HUES6 (cell line): Measurements from ENCODE around the gene KIAA0930.

ENCODE experiments used
- H3K27ac ChIP-seq: 2 replicates; pipeline ENCODE4 v1.7.0; 2013; ENCODE audit warnings: low read depth, mild to moderate bottlenecking, low read length, inconsistent platforms
- H3K27me3 ChIP-seq: 2 replicates; pipeline ENCODE4 v1.6.1; 2013; ENCODE audit warnings: low read length; ENCODE audit not compliant: control insufficient read depth, insufficient read depth
- H3K36me3 ChIP-seq: 2 replicates; pipeline ENCODE4 v1.6.1; 2013; ENCODE audit warnings: low read length; ENCODE audit not compliant: control insufficient read depth, insufficient read depth
- H3K4me1 ChIP-seq: 2 replicates; pipeline ENCODE4 v1.6.1; 2013; ENCODE audit warnings: low read length; ENCODE audit not compliant: control insufficient read depth, insufficient read depth
- H3K4me3 ChIP-seq: 2 replicates; pipeline ENCODE4 v1.5.1; 2013; ENCODE audit warnings: low read depth, low read length
- H3K9ac ChIP-seq: one replicate; pipeline ENCODE4 v1.6.1; 2013; ENCODE audit warnings: mild to moderate bottlenecking, low read length
- H3K9me3 ChIP-seq: 2 replicates; pipeline ENCODE4 v1.6.1; 2013; ENCODE audit warnings: low read depth, low read length; ENCODE audit not compliant: control insufficient read depth, insufficient read depth

The KIAA0930 gene

GRCh38 chr22:45224331-45224730 is 16.4 kb downstream of the KIAA0930 start:
- Histone ChIP-seq H3K9ac (no peak overlapping the region), H3K27ac (no peak overlapping the region), H3K4me1 (peaks cover 29% of the 10 kb centered on the region), H3K36me3 (no peaks in the 10 kb centered on the region), H3K4me3 (no peak overlapping the region), H3K9me3 (no peaks in the 10 kb centered on the region), H3K27me3 (no peaks in the 10 kb centered on the region)

- Histone ChIP-seq H3K9me3 (no peaks in the 10 kb centered on the region), H3K27ac (no peak overlapping the region)
Measured at GRCh38 chr22:45223304-45224117, 17.2 kb downstream of the KIAA0930 start.

DNA sequence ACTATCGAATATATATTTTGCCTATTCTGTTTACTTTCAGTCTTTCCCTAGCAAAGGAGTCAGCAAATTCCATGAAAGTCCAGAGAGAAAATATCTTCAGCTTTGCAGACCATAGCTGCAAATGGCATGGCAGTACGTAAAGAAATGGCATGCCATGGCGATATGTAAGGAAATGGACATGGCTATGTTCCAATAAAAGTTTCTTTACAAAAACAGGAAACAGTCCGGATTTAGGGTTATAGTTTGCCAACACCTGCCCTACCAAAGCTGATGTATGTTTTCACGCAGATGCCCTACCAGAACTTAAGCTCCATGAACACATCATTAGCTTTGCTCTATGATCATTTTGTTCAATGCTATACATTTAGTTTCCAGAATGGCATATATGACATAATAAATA is 19.5 kb downstream of the KIAA0930 start:
- Histone ChIP-seq H3K4me1 (peaks cover 28% of the 10 kb centered on the region), H3K9ac (no peak overlapping the region), H3K27me3 (no peaks in the 10 kb centered on the region), H3K36me3 (no peaks in the 10 kb centered on the region), H3K9me3 (no peaks in the 10 kb centered on the region), H3K27ac (no peak overlapping the region), H3K4me3 (no peak overlapping the region)

More at GRCh38 chr22:45223304-45224117, 17.2 kb downstream of the KIAA0930 start:
- Histone ChIP-seq H3K4me1 (peaks cover 34% of the 10 kb centered on the region), H3K36me3 (no peaks in the 10 kb centered on the region), H3K4me3 (no peak overlapping the region), H3K27me3 (no peaks in the 10 kb centered on the region), H3K9ac (no peak overlapping the region)

DNA sequence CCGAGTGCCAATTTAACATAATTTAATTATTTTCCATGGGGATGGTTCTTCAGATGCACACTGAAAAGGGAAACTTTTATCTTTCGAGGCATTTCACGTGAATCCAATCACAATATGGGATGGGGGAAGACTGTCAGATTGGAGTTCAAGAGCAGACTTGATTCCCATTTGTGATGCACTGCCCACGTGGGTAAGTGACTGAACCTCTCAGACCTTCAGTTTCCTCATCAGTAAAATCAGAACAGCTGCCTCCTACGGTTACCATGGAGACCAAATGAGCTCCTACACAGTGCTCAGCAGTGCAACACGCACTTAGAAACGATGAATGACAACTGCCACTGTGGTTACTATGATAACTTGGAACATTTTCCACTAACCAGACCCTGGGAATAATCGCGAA is 21.7 kb downstream of the KIAA0930 start:
- H3K4me3 ChIP-seq: no peak overlapping the region
- H3K27ac ChIP-seq: no peak overlapping the region
- no peaks in the 10 kb centered on the region for H3K36me3 ChIP-seq
- H3K9me3 ChIP-seq: no peaks in the 10 kb centered on the region
- H3K9ac ChIP-seq: no peak overlapping the region
- peaks cover 12% of the 10 kb centered on the region for H3K4me1 ChIP-seq
- H3K27me3 ChIP-seq: no peaks in the 10 kb centered on the region

- Histone ChIP-seq H3K4me3 (no peak overlapping the region), H3K9ac (no peak overlapping the region), H3K4me1 (peaks cover 19% of the 10 kb centered on the region), H3K9me3 (no peaks in the 10 kb centered on the region), H3K27me3 (no peaks in the 10 kb centered on the region), H3K36me3 (no peaks in the 10 kb centered on the region), H3K27ac (no peak overlapping the region)
Measured at GRCh38 chr22:45217806-45218205, 22.9 kb downstream of the KIAA0930 start.

GRCh38 chr22:45217345-45217744 is 23.3 kb downstream of the KIAA0930 start:
- Histone ChIP-seq H3K4me3 (no peak overlapping the region), H3K36me3 (no peaks in the 10 kb centered on the region), H3K27me3 (no peaks in the 10 kb centered on the region), H3K9ac (no peak overlapping the region), H3K27ac (no peak overlapping the region), H3K4me1 (peaks cover 23% of the 10 kb centered on the region), H3K9me3 (no peaks in the 10 kb centered on the region)

DNA sequence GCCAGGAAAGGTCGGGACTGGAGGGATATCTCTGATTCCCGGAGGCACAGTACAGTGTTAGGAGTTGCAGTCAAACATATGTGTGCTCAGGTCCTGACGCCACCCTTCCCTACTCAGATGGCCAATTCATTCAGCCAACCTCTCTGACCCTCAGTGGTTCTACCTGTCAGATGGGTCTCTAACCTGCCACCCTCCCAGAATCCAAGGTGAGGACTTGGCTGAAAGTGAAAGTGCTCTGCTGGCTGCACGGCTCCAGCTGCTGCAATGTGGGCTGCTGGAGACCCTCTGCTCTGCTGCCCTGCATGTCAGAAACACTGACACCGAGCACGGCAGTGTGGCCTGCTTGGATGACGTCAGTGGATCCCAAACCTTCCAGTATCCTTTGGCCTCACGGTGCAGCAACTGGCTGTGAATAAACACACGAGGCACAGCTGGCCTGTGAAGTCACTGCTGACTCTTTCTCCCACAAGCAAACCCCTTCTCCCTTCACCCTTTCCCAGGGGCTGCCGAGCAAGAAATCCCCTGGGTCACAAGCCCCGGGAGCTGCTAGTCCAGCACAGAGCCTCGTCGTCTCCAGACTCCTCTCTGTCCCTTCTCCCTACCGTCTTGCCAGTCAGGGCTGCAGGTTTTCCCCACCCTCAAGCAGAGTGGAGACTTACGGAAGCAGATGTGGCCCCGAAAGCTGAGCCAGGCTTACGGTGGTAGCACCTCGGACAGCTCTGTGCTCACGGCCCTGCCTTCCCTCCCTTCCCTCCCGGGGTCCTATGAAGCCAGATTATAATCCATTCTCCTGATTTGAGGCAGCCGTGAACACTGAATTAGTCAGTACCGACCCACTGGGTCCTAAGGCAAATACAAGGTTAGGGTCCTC is 24.3 kb downstream of the KIAA0930 start:
- H3K9me3 ChIP-seq: no peaks in the 10 kb centered on the region
- H3K9ac ChIP-seq: no peak overlapping the region
- H3K27me3 ChIP-seq: no peaks in the 10 kb centered on the region
- no peak overlapping the region for H3K4me3 ChIP-seq
- H3K36me3 ChIP-seq: no peaks in the 10 kb centered on the region
- H3K4me1 ChIP-seq: peaks cover 33% of the 10 kb centered on the region
- H3K27ac ChIP-seq: no peak overlapping the region

DNA sequence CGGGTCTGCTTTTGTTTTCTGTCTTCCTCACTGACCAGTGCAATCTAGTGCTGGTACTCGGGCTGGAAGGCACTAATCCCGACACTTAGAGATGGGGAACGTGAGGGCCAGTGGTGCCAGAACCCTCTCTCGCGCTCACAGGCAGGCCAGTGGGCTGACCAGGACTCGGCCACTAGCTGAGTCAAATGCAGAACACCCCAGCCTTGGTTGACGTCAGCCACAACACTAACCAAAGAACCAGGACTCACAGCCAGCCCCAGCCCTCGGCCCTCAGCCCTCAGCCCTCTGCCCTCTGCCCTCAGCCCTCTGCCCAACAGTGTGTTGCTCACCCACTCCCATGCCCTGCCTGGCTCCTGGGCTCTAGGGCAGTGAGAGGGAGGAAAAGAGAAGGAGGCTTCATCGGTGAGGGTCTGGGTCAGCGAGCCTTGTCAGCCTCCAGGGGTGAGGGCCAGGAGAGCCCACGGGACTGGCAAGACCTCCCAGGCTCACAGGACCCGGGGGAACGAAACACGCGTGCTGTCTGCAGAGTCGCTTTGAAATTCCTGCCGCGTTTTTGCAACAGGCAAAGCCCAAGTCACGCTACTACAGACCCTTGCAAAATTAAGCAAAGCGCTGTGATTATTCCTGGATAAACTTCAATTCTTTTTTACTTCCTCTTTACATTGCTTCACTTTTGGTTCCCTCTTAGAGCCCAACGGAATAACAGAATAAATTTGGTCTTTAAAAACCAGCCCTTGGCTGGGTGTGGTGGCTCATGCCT is 27.5 kb downstream of the KIAA0930 start:
- Histone ChIP-seq H3K9me3 (no peaks in the 10 kb centered on the region), H3K4me3 (peak overlapping the region; percentile 26; the same call in 1 of the 2 replicates), H3K4me1 (peaks cover 27% of the 10 kb centered on the region), H3K27ac (no peak overlapping the region), H3K9ac (no peak overlapping the region), H3K36me3 (peaks cover 2% of the 10 kb centered on the region; the same call in 1 of the 2 replicates), H3K27me3 (no peaks in the 10 kb centered on the region)

- Histone ChIP-seq H3K4me1 (peaks cover 27% of the 10 kb centered on the region), H3K4me3 (peak overlapping the region; percentile 26; the same call in 1 of the 2 replicates), H3K27ac (no peak overlapping the region), H3K9me3 (no peaks in the 10 kb centered on the region), H3K27me3 (no peaks in the 10 kb centered on the region), H3K36me3 (peaks cover 3% of the 10 kb centered on the region; the same call in 1 of the 2 replicates), H3K9ac (peak overlapping the region; percentile 64)
Measured at GRCh38 chr22:45212306-45212709, 28.4 kb downstream of the KIAA0930 start.

DNA sequence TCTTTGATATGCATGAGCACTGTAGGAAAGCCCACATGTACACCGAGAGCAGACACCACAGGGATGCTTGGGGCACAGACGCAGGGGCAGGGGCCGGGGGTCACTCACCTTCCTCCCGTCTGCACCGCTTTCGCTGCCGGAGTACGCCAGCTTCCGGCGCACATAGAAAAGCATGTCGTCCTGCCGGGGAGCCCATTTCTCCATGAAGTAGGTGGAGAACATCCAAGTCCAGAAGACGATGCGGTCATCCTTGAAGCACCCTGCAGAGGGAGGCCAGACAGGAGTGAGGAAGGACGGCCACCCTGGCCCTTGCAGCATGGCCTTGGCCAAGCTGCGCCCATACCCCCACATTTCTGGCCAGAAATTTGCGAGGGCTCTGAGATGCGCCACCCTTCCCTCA is 28.8 kb downstream of the KIAA0930 start:
- peak overlapping the region; percentile 64 for H3K9ac ChIP-seq
- H3K4me3 ChIP-seq: peak overlapping the region; percentile 26; the same call in 1 of the 2 replicates
- H3K9me3 ChIP-seq: no peaks in the 10 kb centered on the region
- no peaks in the 10 kb centered on the region for H3K27me3 ChIP-seq
- H3K4me1 ChIP-seq: peaks cover 27% of the 10 kb centered on the region
- H3K36me3 ChIP-seq: peaks cover 3% of the 10 kb centered on the region; the same call in 1 of the 2 replicates
- H3K27ac ChIP-seq: no peak overlapping the region
